HepG2 (cell line): Measurements from ENCODE around the gene ANKDD1A. TPM values are rescaled to one million over a fixed set of nuclear protein-coding genes. Genes with fewer than 3 reads are reported as not detected.

ENCODE experiments used
- ATAC-seq: fragments of 200-7000 bp; cut with Tn5 transposase; 3 replicates; pipeline ENCODE4 v1.9.1; 2020; ENCODE audit warnings: mild to moderate bottlenecking, moderate library complexity
- BruUV-seq: library from RNA; stranded (reverse); fragments of 400-500 nt; replicated peaks from 2 replicates; lab custom pipeline; 2021; lab: Mats Ljungman, UMichigan
- CTCF ChIA-PET: fragments of 300-600 bp; formaldehyde crosslinking; extraction: SDS; loops from one replicate; lab custom pipeline; 2021; ENCODE audit warnings: low total read pairs, inconsistent platforms, low intra/inter-chr PET ratio; lab: Yijun Ruan, JAX
- POLR2A ChIA-PET: fragments of 350-600 bp; sonication (Branson Sonifier 250); formaldehyde crosslinking; loops from one replicate; lab custom pipeline; 2020; ENCODE audit warnings: antibody characterized with exemption, inconsistent platforms; lab: Yijun Ruan, JAX
- DNase-seq: peaks from one replicate; pipeline ENCODE4 v3.0.0-alpha.2; 2015; ENCODE audit warnings: low spot score
- FAIRE-seq: peaks from 3 replicates; lab custom pipeline; 2011; peaks lifted over from hg19 to GRCh38; lab: Jason Lieb, UNC
- H2AFZ ChIP-seq: one replicate; pipeline ENCODE4 v1.6.1; 2011; ENCODE audit warnings: low read length, inconsistent platforms
- H3K27ac ChIP-seq: fragments of 300-600 bp; 3 replicates; pipeline ENCODE4 v1.8.0; 2011; ENCODE audit warnings: mixed run types, mild to moderate bottlenecking, mixed read lengths, low read length, inconsistent platforms; ENCODE audit not compliant: insufficient read depth; ENCODE audit errors: extremely low read length
- H3K27me3 ChIP-seq, 2 experiments: fragments of 200-600 bp in 1 of 2; 2 replicates in 1 of 2; 3 replicates in 1 of 2; pipeline versions ENCODE4 v1.6.0 to v1.8.0; 2011; ENCODE audit warnings: low read length in 2 of 2, mild to moderate bottlenecking in 2 of 2, moderate library complexity in 2 of 2, inconsistent platforms in 1 of 2; ENCODE audit not compliant: insufficient read depth in 2 of 2, control insufficient read depth in 1 of 2
- H3K36me3 ChIP-seq, 2 experiments: fragments of 200-600 bp in 1 of 2; replicated peaks in 1 of 2; 2 replicates in 1 of 2; 3 replicates in 1 of 2; pipeline versions ENCODE4 v1.5.1 to v1.8.0; 2011; ENCODE audit warnings: low read length in 2 of 2, inconsistent platforms in 1 of 2; ENCODE audit not compliant: insufficient read depth in 2 of 2, control insufficient read depth in 1 of 2
- H3K4me1 ChIP-seq: 2 replicates; pipeline ENCODE4 v1.5.1; 2012; ENCODE audit warnings: low read length, inconsistent platforms; ENCODE audit not compliant: insufficient read depth
- H3K4me2 ChIP-seq: 2 replicates; pipeline ENCODE4 v1.6.0; 2011; ENCODE audit warnings: low read depth, low read length, inconsistent platforms
- H3K4me3 ChIP-seq, 3 experiments: fragments of 200-600 bp in 1 of 3; sonication (generic), shearing (Covaris generic) in 1 of 3; replicated peaks in 1 of 3; 2 replicates each; pipeline ENCODE4 v1.5.1; 2011 to 2016; ENCODE audit warnings: low read length in 3 of 3, inconsistent platforms in 2 of 3, low read depth in 2 of 3, mild to moderate bottlenecking in 2 of 3, control low read depth in 1 of 3, mixed read lengths in 1 of 3; ENCODE audit not compliant: insufficient read depth in 1 of 3
- H3K79me2 ChIP-seq: one replicate; pipeline ENCODE4 v1.6.1; 2011; ENCODE audit warnings: low read length, inconsistent platforms; ENCODE audit not compliant: insufficient read depth
- H3K9ac ChIP-seq: 2 replicates; pipeline ENCODE4 v1.6.0; 2011; ENCODE audit warnings: mild to moderate bottlenecking, low read depth, low read length, inconsistent platforms; ENCODE audit not compliant: insufficient read depth
- H3K9me3 ChIP-seq: 2 replicates; pipeline ENCODE4 v1.5.1; 2012; ENCODE audit warnings: mild to moderate bottlenecking, low read length
- H4K20me1 ChIP-seq: 2 replicates; pipeline ENCODE4 v1.6.0; 2011; ENCODE audit warnings: inconsistent platforms, mild to moderate bottlenecking, low read length, moderate library complexity; ENCODE audit not compliant: insufficient read depth
- HMG20B ChIP-seq: conservative IDR thresholded peaks from 2 replicates; pipeline ENCODE4 v1.6.1; 2016; ENCODE audit warnings: missing genetic modification reagents, missing compliant biosample characterization
- HNF1B ChIP-seq: sonication (generic); formaldehyde crosslinking; IDR thresholded peaks from 2 replicates; pipeline ENCODE4 v1.5.1; 2020; ENCODE audit warnings: mild to moderate bottlenecking, moderate library complexity, missing genetic modification reagents
- MAFF ChIP-seq: IDR thresholded peaks from 2 replicates; pipeline ENCODE4 v1.6.1; 2011; ENCODE audit warnings: low read depth, low read length, improper control_type of control experiment
- MAFK ChIP-seq, 2 experiments: IDR thresholded peaks in 1 of 2; conservative IDR thresholded peaks in 1 of 2; 2 replicates each; pipeline ENCODE4 v1.6.1; 2011; ENCODE audit warnings: improper control_type of control experiment in 2 of 2, low read length in 2 of 2
- MTA3 ChIP-seq: sonication (generic); formaldehyde crosslinking; IDR thresholded peaks from 2 replicates; pipeline ENCODE4 v1.4.0; 2020; ENCODE audit warnings: missing genetic modification reagents
- SNRNP70 ChIP-seq: fragments of 200-400 bp; formaldehyde crosslinking; IDR thresholded peaks from 2 replicates; pipeline ENCODE4 v1.6.1; 2017; ENCODE audit warnings: mild to moderate bottlenecking, low read depth, low read length, moderate library complexity
- U2AF1 ChIP-seq: fragments of 200-400 bp; formaldehyde crosslinking; optimal IDR thresholded peaks from 2 replicates; pipeline ENCODE3; 2017; ENCODE audit warnings: mild to moderate bottlenecking, low read depth, low read length
- ZFP36L2 ChIP-seq: sonication (generic); formaldehyde crosslinking; IDR thresholded peaks from 2 replicates; pipeline ENCODE4 v1.4.0; 2020; ENCODE audit warnings: missing genetic modification reagents
- ZNF331 ChIP-seq: sonication (generic); formaldehyde crosslinking; IDR thresholded peaks from 2 replicates; pipeline ENCODE4 v1.4.0; 2020; ENCODE audit warnings: missing genetic modification reagents
- ZNF446 ChIP-seq: sonication (generic); formaldehyde crosslinking; IDR thresholded peaks from 2 replicates; pipeline ENCODE4 v1.5.0; 2020; ENCODE audit warnings: mild to moderate bottlenecking, missing genetic modification reagents
- ZNF572 ChIP-seq: sonication (generic); formaldehyde crosslinking; IDR thresholded peaks from 2 replicates; pipeline ENCODE4 v1.5.1; 2020; ENCODE audit warnings: mild to moderate bottlenecking, missing genetic modification reagents
- WGBS: methylation state at CpG from one replicate; pipeline ENCODE4 v1.1.6; 2017; ENCODE audit warnings: low lambda C conversion rate; 5-methylcytosine and 5-hydroxymethylcytosine counted together
- in situ Hi-C: cut with HindIII; loops from 2 replicates; pipeline ENCODE4 v1.10.0; 2017; ENCODE audit warnings: low pct_unique_long_range_greater_than_20kb; ENCODE audit not compliant: extremely low pct_ligation_motif_present
- intact Hi-C: fragments of 100-400 bp; cut with micrococcal nuclease; formaldehyde crosslinking; loops from one replicate; pipeline ENCODE4 v1.10.0; 2022; ENCODE audit not compliant: unreplicated experiment
- polyA plus RNA-seq, 8 experiments: library from polyadenylated mRNA; depleted of rRNA in 3 of 8; stranded (reverse) in 7 of 8; unstranded in 1 of 8; fragments of >200 nt; fragmentation: Illumina TruSeq in 4 of 8; extraction: Trizol in 4 of 8; gene quantifications; 2 replicates each; pipeline versions ENCODE4 v1.2.1 to v1.2.3, GENCODE V29; 2011 to 2016; ENCODE audit warnings: low read depth in 4 of 8, missing spikeins in 1 of 8, mixed read lengths in 1 of 8; ENCODE audit not compliant: insufficient read depth in 1 of 8
- total RNA-seq, 5 experiments: library from RNA; depleted of rRNA; stranded (reverse); fragments of >200 nt; fragmentation: Illumina TruSeq; extraction: Trizol; gene quantifications; 2 replicates each; pipeline ENCODE4 v1.2.3, GENCODE V29; 2016; ENCODE audit warnings: low read depth in 1 of 5

The ANKDD1A gene
- total and polyA plus RNA-seq, 2 of the 13 experiments (the other 11 are each of a cell fraction or from before 2014, with no cell fraction given): 0.11 to 0.48 TPM

- TF ChIP-seq HNF1B (CRISPR knock-in tag) (no peak), ZNF572 (CRISPR knock-in tag) (no peak), SNRNP70 (no peak), HMG20B (CRISPR knock-in tag) (no peak), U2AF1 (no peak), ZFP36L2 (CRISPR knock-in tag) (no peak), ZNF446 (CRISPR knock-in tag) (no peak), MTA3 (CRISPR knock-in tag) (no peak)
Measured at GRCh38 chr15:64875641-64876223, 36.0 kb upstream of the ANKDD1A start (continued).

- Histone ChIP-seq H2AFZ (no peak overlapping the region), H4K20me1 (no peaks in the 10 kb centered on the region), H3K9me3 (no peaks in the 10 kb centered on the region), H3K27ac (no peak overlapping the region), H3K4me3 (no peak overlapping the region), H3K4me1 (no peaks in the 10 kb centered on the region), H3K9ac (no peak overlapping the region), H3K79me2 (no peaks in the 10 kb centered on the region), H3K36me3 (no peaks in the 10 kb centered on the region), H3K4me2 (no peak overlapping the region), H3K27me3 (peaks cover 0 to 5% of the 10 kb centered on the region in 2 experiments; a peak in 2 of 5 replicates)
- TF ChIP-seq MAFK (conservative IDR thresholded peaks at IDR 0.05 in 1 of 2, IDR thresholded peaks at IDR 0.05 in 1 of 2; ENCODE audit: low read length in 2 of 2) (peak; percentile 51 to 65; a peak in 2 of 4 replicates), MAFF (peak; percentile 60), ZNF331 (no peak)
- ChIA-PET POLR2A (no interaction called here), CTCF (no interaction called here)
- no TSS peak for BruUV-seq
- ATAC-seq (no peak; the same call in 2 of the 3 replicates), DNase-seq (no peak), FAIRE-seq (no peak)
- 17% methylated on average over 3 of the region's 3 CpGs for WGBS
- in situ Hi-C loops: no loop called here
- intact Hi-C loops: no loop called here
Measured at GRCh38 chr15:64877435-64877834, 34.3 kb upstream of the ANKDD1A start.
